IMR-90 (cell line): ENCODE data around the gene KRTAP5-5. TPM values are rescaled to one million over a fixed set of nuclear protein-coding genes. Genes with fewer than 3 reads are reported as not detected.

Experiments
- ATAC-seq: fragments of 200-7000 bp; cut with Tn5 transposase; 2 replicates; pipeline ENCODE4 v1.9.1; 2020; ENCODE audit warnings: low read depth, mild to moderate bottlenecking, moderate library complexity
- BruUV-seq: library from RNA; stranded (reverse); fragments of 400-500 nt; replicated peaks from 2 replicates; lab custom pipeline; 2021; lab: Mats Ljungman, UMichigan
- CTCF ChIA-PET: fragments of 300-600 bp; formaldehyde crosslinking; extraction: SDS; loops from one replicate; lab custom pipeline; 2021; ENCODE audit warnings: antibody characterized with exemption; lab: Yijun Ruan, JAX
- POLR2A ChIA-PET: fragments of 300-600 bp; sonication (Branson Sonifier 250); formaldehyde crosslinking; loops from one replicate; lab custom pipeline; 2022; ENCODE audit warnings: antibody characterized with exemption; ENCODE audit not compliant: unreplicated experiment; lab: Charles Lee
- DNase-seq: peaks from one replicate; pipeline ENCODE4 v3.0.0; 2013
- H2AFZ ChIP-seq: replicated peaks from 2 replicates; pipeline ENCODE3; 2013; ENCODE audit warnings: low read length, mild to moderate bottlenecking; ENCODE audit not compliant: poor library complexity
- H2AK5ac ChIP-seq: 2 replicates; pipeline ENCODE4 v1.6.1; 2013; ENCODE audit warnings: low read depth, low read length, inconsistent platforms
- H2AK9ac ChIP-seq: replicated peaks from 2 replicates; pipeline ENCODE3; 2013; ENCODE audit warnings: mild to moderate bottlenecking, low read depth, low read length, moderate library complexity; ENCODE audit not compliant: poor library complexity
- H2BK120ac ChIP-seq: 2 replicates; pipeline ENCODE4 v1.6.1; 2013; ENCODE audit warnings: low read depth, low read length, inconsistent platforms
- H2BK15ac ChIP-seq: 3 replicates; pipeline ENCODE4 v1.6.1; 2013; ENCODE audit warnings: low read depth, low read length, inconsistent platforms
- H2BK20ac ChIP-seq: 2 replicates; pipeline ENCODE4 v1.6.1; 2013; ENCODE audit warnings: low read depth, mild to moderate bottlenecking, inconsistent platforms, low read length, moderate library complexity
- H2BK5ac ChIP-seq: 2 replicates; pipeline ENCODE4 v1.6.1; 2013; ENCODE audit warnings: mild to moderate bottlenecking, low read depth, low read length, inconsistent platforms; ENCODE audit not compliant: poor library complexity, severe bottlenecking
- H3K14ac ChIP-seq: replicated peaks from 2 replicates; pipeline ENCODE4 v1.6.1; 2013; ENCODE audit warnings: low read depth, low read length, inconsistent platforms
- H3K18ac ChIP-seq: 2 replicates; pipeline ENCODE4 v1.6.1; 2013; ENCODE audit warnings: low read depth, low read length, control low read depth
- H3K23ac ChIP-seq: 2 replicates; pipeline ENCODE4 v1.6.1; 2013; ENCODE audit warnings: low read depth, low read length, inconsistent platforms
- H3K27ac ChIP-seq: 2 replicates; pipeline ENCODE4 v1.5.1; 2013; ENCODE audit warnings: mild to moderate bottlenecking, control low read depth, low read length; ENCODE audit not compliant: insufficient read depth
- H3K27me3 ChIP-seq: 2 replicates; pipeline ENCODE4 v1.6.1; 2013; ENCODE audit warnings: low read length; ENCODE audit not compliant: control insufficient read depth, insufficient read depth
- H3K36me3 ChIP-seq: 2 replicates; pipeline ENCODE4 v1.6.1; 2013; ENCODE audit warnings: low read length, mixed read lengths; ENCODE audit not compliant: control insufficient read depth, insufficient read depth
- H3K4ac ChIP-seq: 2 replicates; pipeline ENCODE4 v1.6.1; 2013; ENCODE audit warnings: low read depth, low read length, inconsistent platforms
- H3K4me1 ChIP-seq: 2 replicates; pipeline ENCODE4 v1.6.1; 2013; ENCODE audit warnings: low read length, mixed read lengths; ENCODE audit not compliant: control insufficient read depth, insufficient read depth
- H3K4me2 ChIP-seq: 2 replicates; pipeline ENCODE4 v1.6.1; 2013; ENCODE audit warnings: low read depth, mild to moderate bottlenecking, control low read depth, low read length, moderate library complexity
- H3K4me3 ChIP-seq: 2 replicates; pipeline ENCODE4 v1.5.1; 2013; ENCODE audit warnings: low read depth, mild to moderate bottlenecking, control low read depth, low read length, moderate library complexity; ENCODE audit not compliant: insufficient read depth
- H3K56ac ChIP-seq: 2 replicates; pipeline ENCODE4 v1.6.1; 2013; ENCODE audit warnings: low read length, inconsistent platforms; ENCODE audit not compliant: insufficient read depth; ENCODE audit errors: extremely low read depth
- H3K79me1 ChIP-seq, 2 experiments: 2 replicates each; pipeline ENCODE4 v1.6.1; 2013; ENCODE audit warnings: low read length in 2 of 2, inconsistent platforms in 1 of 2, low read depth in 1 of 2
- H3K9ac ChIP-seq: 2 replicates; pipeline ENCODE4 v1.6.1; 2013; ENCODE audit warnings: low read depth, low read length, control low read depth
- H3K9me1 ChIP-seq: 2 replicates; pipeline ENCODE4 v1.6.1; 2013; ENCODE audit warnings: low read length, inconsistent platforms; ENCODE audit not compliant: insufficient read depth
- H3K9me3 ChIP-seq: 2 replicates; pipeline ENCODE4 v1.6.1; 2013; ENCODE audit warnings: low read length; ENCODE audit not compliant: control insufficient read depth, insufficient read depth
- H4K20me1 ChIP-seq: 2 replicates; pipeline ENCODE4 v1.6.1; 2013; ENCODE audit warnings: low read length, inconsistent platforms; ENCODE audit not compliant: insufficient read depth
- H4K5ac ChIP-seq: 2 replicates; pipeline ENCODE4 v1.6.1; 2013; ENCODE audit warnings: mild to moderate bottlenecking, low read depth, low read length, control low read depth
- H4K8ac ChIP-seq, 2 experiments: 2 replicates each; pipeline ENCODE4 v1.6.1; 2013; ENCODE audit warnings: low read depth in 2 of 2, low read length in 2 of 2, control low read depth in 1 of 2, inconsistent platforms in 1 of 2
- H4K91ac ChIP-seq: 2 replicates; pipeline ENCODE4 v1.6.1; 2013; ENCODE audit warnings: low read depth, low read length, inconsistent platforms; ENCODE audit not compliant: insufficient read depth
- CHD1 ChIP-seq: IDR thresholded peaks from 2 replicates; pipeline ENCODE4 v1.6.1; 2012; ENCODE audit warnings: low read depth, low read length, improper control_type of control experiment
- WGBS, 2 experiments: methylation state at CpG; one replicate each; pipeline versions ENCODE4 v1.1.5 to v1.1.7; 2013; ENCODE audit warnings: missing lambda C conversion rate in 2 of 2; ENCODE audit not compliant: insufficient read length in 1 of 2; ENCODE audit errors: extremely low coverage in 2 of 2; 5-methylcytosine and 5-hydroxymethylcytosine counted together
- dilution Hi-C: fragments of 300-500 bp; cut with HindIII; formaldehyde crosslinking; loops from one replicate; pipeline ENCODE4 v1.14.3; 2018; ENCODE audit warnings: low sequenced_read_pairs; ENCODE audit not compliant: unreplicated experiment
- in situ Hi-C: fragments of 300-500 bp; cut with MboI; formaldehyde crosslinking; loops from 3 replicates; pipeline ENCODE4 v1.14.3; 2019; ENCODE audit warnings: low sequenced_read_pairs, inconsistent platforms, mixed read lengths
- intact Hi-C: fragments of 100-400 bp; cut with micrococcal nuclease; formaldehyde crosslinking; loops from 2 replicates; pipeline ENCODE4 v1.10.0; 2022
- polyA plus RNA-seq, 3 experiments: library from polyadenylated mRNA; depleted of rRNA; stranded (reverse); fragments of >200 nt; gene quantifications; 2 replicates each; pipeline ENCODE4 v1.2.3, GENCODE V29; 2012; ENCODE audit warnings: low replicate concordance in 1 of 3
- total RNA-seq: library from RNA; depleted of rRNA; stranded (reverse); fragments of >200 nt; gene quantifications from 2 replicates; pipeline ENCODE4 v1.2.3, GENCODE V29; 2012
- TF ChIP-seq, protein P1 (sequence below): fragments of 150-350 bp; IDR thresholded peaks from 2 replicates; pipeline ENCODE4 v1.6.1; 2016; ENCODE audit warnings: low read depth, mild to moderate bottlenecking, low read length, moderate library complexity, borderline replicate concordance

KRTAP5-5 gene
- total and polyA plus RNA-seq, 2 of the 4 experiments (the other 2 are of a cell fraction): not detected

DNA sequence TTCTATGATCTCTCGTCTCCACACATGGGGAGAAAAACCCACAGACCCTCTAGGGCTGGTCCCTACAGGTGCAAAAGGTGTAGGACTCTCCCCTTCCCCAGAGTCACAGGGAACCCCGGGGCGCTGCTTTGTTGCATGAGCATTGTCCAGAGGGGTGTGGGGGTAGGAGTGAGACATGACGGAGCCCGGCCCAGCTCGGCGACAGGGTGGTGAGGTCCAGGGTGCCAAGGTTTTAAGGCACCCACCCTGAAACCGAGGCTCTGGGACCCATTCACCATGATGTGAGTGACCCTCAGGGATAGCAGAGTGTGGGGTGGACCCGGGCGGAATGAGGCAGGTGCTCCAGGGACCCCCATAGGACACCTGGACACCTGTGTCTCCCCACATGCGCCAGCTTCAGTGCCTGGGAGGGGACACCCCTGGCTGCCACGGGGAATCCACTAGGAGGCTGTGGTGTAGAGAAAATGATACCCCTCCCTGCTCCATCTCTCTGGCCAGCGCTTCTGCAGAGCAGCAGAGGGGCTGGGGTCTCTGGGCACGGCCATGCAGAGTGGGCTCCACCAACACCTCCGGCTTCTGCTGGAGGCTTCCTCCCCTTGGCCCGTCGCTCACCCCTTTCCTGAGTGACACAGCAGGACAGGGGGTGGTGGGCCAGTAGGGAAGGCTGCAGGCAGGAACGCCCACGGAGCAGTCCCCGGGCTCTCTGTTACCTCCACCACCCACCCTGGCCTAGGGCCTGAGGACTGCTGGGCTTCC lies 15.2 kb downstream of the KRTAP5-5 start:
- Histone ChIP-seq H4K8ac (no peak overlapping the region), H2AFZ (no peak overlapping the region), H4K5ac (no peak overlapping the region), H3K9me3 (no peaks in the 10 kb centered on the region), H3K4me2 (no peak overlapping the region), H2AK5ac (no peak overlapping the region), H3K23ac (no peak overlapping the region), H2BK15ac (no peak overlapping the region), H3K14ac (no peak overlapping the region), H3K79me1 (no peaks in the 10 kb centered on the region), H3K18ac (no peak overlapping the region), H3K36me3 (no peaks in the 10 kb centered on the region), H2BK5ac (no peak overlapping the region), H3K27ac (no peak overlapping the region), H2BK120ac (no peak overlapping the region), H2AK9ac (no peak overlapping the region), H4K91ac (no peak overlapping the region), H2BK20ac (no peak overlapping the region), H4K20me1 (no peaks in the 10 kb centered on the region), H3K27me3 (peaks cover 36% of the 10 kb centered on the region), H3K4ac (no peak overlapping the region), H3K9ac (no peak overlapping the region), H3K56ac (no peak overlapping the region), H3K4me1 (no peaks in the 10 kb centered on the region), H3K9me1 (no peaks in the 10 kb centered on the region), H3K4me3 (no peak overlapping the region)
- no peak for ATAC-seq
- in situ Hi-C loops: no loop called here
- WGBS, 2 experiments: 80% methylated on average over 1 of the region's 20 CpGs; no CpG with 5 or more reads in 1 of the 2 experiments
- DNase-seq: no peak
- ChIA-PET CTCF (interaction anchor here (0.6 kb wide), 1 partner anchor 188 kb away, joined by 3 read pairs; no protein-coding TSS in a partner anchor), POLR2A (no interaction called here)
- dilution Hi-C loops: no loop called here
- intact Hi-C loops: no loop called here
- no TSS peak for BruUV-seq
- TF ChIP-seq, protein P1, sequence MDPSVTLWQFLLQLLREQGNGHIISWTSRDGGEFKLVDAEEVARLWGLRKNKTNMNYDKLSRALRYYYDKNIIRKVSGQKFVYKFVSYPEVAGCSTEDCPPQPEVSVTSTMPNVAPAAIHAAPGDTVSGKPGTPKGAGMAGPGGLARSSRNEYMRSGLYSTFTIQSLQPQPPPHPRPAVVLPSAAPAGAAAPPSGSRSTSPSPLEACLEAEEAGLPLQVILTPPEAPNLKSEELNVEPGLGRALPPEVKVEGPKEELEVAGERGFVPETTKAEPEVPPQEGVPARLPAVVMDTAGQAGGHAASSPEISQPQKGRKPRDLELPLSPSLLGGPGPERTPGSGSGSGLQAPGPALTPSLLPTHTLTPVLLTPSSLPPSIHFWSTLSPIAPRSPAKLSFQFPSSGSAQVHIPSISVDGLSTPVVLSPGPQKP: no peak
- TF ChIP-seq CHD1: no peak
